Liver (tissue), 9 donors: ENCODE data around the gene ILDR1. TPM values are rescaled to one million over a fixed set of nuclear protein-coding genes. Genes with fewer than 3 reads are reported as not detected.

ENCODE experiments used
- DNase-seq: peaks from one replicate; pipeline ENCODE4 v3.0.0-alpha.2; 2017; ENCODE audit warnings: low spot score
- H3K27ac ChIP-seq, 2 donors: one replicate each; pipeline ENCODE4 v1.7.0; 2013; ENCODE audit warnings: inconsistent platforms in 2 of 2, low read length in 2 of 2, control low read depth in 1 of 2, low read depth in 1 of 2, mild to moderate bottlenecking in 1 of 2
- H3K27me3 ChIP-seq, 4 donors: one replicate each; pipeline versions ENCODE4 v1.6.1 to v1.7.0; 2013; ENCODE audit warnings: low read length in 3 of 4, inconsistent platforms in 1 of 4, mild to moderate bottlenecking in 1 of 4, moderate library complexity in 1 of 4; ENCODE audit not compliant: control insufficient read depth in 4 of 4, insufficient read depth in 4 of 4
- H3K36me3 ChIP-seq, 4 donors: one replicate each; pipeline versions ENCODE4 v1.6.1 to v1.7.0; 2013; ENCODE audit warnings: low read length in 3 of 4, mild to moderate bottlenecking in 3 of 4, low read depth in 1 of 4, moderate library complexity in 1 of 4; ENCODE audit not compliant: control insufficient read depth in 4 of 4, insufficient read depth in 3 of 4
- H3K4me1 ChIP-seq, 4 donors: one replicate each; pipeline versions ENCODE4 v1.6.1 to v1.7.0; 2013; ENCODE audit warnings: low read length in 3 of 4, mild to moderate bottlenecking in 3 of 4, moderate library complexity in 1 of 4; ENCODE audit not compliant: control insufficient read depth in 4 of 4, insufficient read depth in 4 of 4
- H3K4me3 ChIP-seq, 3 donors: one replicate each; pipeline versions ENCODE4 v1.6.1 to v1.7.0; 2013; ENCODE audit warnings: low read length in 3 of 3, control low read depth in 1 of 3, low read depth in 1 of 3, mild to moderate bottlenecking in 1 of 3
- H3K9ac ChIP-seq, 2 donors: one replicate each; pipeline ENCODE4 v1.7.0; 2013; ENCODE audit warnings: low read length in 2 of 2, mild to moderate bottlenecking in 2 of 2, moderate library complexity in 2 of 2, control low read depth in 1 of 2, low read depth in 1 of 2
- H3K9me3 ChIP-seq, 4 donors: one replicate each; pipeline versions ENCODE4 v1.6.1 to v1.7.0; 2013; ENCODE audit warnings: low read length in 3 of 4; ENCODE audit not compliant: control insufficient read depth in 4 of 4
- ATF3 ChIP-seq: IDR thresholded peaks from 2 replicates; pipeline ENCODE4 v1.6.1; 2016; ENCODE audit warnings: antibody characterized with exemption
- CTCF ChIP-seq: fragments of 150-350 bp; IDR thresholded peaks from 2 replicates; pipeline ENCODE4 v1.5.1; 2017; ENCODE audit warnings: improper control_type of control experiment, low read depth, low read length; ENCODE audit not compliant: missing input control
- EGR1 ChIP-seq, 2 donors: IDR thresholded peaks; 2 replicates each; pipeline ENCODE4 v1.6.1; 2016 to 2018; ENCODE audit warnings: antibody characterized with exemption in 2 of 2, low read depth in 2 of 2
- FOXA1 ChIP-seq: IDR thresholded peaks from 2 replicates; pipeline ENCODE4 v1.6.1; 2016; ENCODE audit warnings: antibody characterized with exemption
- FOXA2 ChIP-seq: IDR thresholded peaks from 2 replicates; pipeline ENCODE4 v1.6.1; 2016; ENCODE audit warnings: antibody characterized with exemption
- GABPA ChIP-seq, 2 donors: IDR thresholded peaks in 1 of 2; conservative IDR thresholded peaks in 1 of 2; 2 replicates each; pipeline ENCODE4 v1.6.1; 2016; ENCODE audit warnings: antibody characterized with exemption in 2 of 2, mild to moderate bottlenecking in 1 of 2, moderate library complexity in 1 of 2
- HNF4A ChIP-seq, 2 donors: conservative IDR thresholded peaks; 2 replicates each; pipeline ENCODE4 v1.6.1; 2016; ENCODE audit warnings: antibody characterized with exemption in 2 of 2, mild to moderate bottlenecking in 2 of 2
- HNF4G ChIP-seq: IDR thresholded peaks from 2 replicates; pipeline ENCODE4 v1.6.1; 2016; ENCODE audit warnings: antibody characterized with exemption
- JUND ChIP-seq, 2 donors: IDR thresholded peaks; 2 replicates each; pipeline ENCODE4 v1.6.1; 2016; ENCODE audit warnings: antibody characterized with exemption in 2 of 2
- MAX ChIP-seq: IDR thresholded peaks from 2 replicates; pipeline ENCODE4 v1.6.1; 2016; ENCODE audit warnings: antibody characterized with exemption
- NR2F2 ChIP-seq: IDR thresholded peaks from 2 replicates; pipeline ENCODE4 v1.6.1; 2016; ENCODE audit warnings: antibody characterized with exemption
- RAD21 ChIP-seq, 2 donors: IDR thresholded peaks; 2 replicates each; pipeline ENCODE4 v1.6.1; 2016; ENCODE audit warnings: antibody characterized with exemption in 2 of 2, mild to moderate bottlenecking in 2 of 2
- REST ChIP-seq: IDR thresholded peaks from 2 replicates; pipeline ENCODE4 v1.6.1; 2016; ENCODE audit warnings: antibody characterized with exemption, mild to moderate bottlenecking
- RXRA ChIP-seq, 2 donors: IDR thresholded peaks; 2 replicates each; pipeline ENCODE4 v1.6.1; 2017 to 2018; ENCODE audit warnings: antibody characterized with exemption in 2 of 2, mild to moderate bottlenecking in 1 of 2
- SP1 ChIP-seq: IDR thresholded peaks from 2 replicates; pipeline ENCODE4 v1.6.1; 2018; ENCODE audit warnings: antibody characterized with exemption, mild to moderate bottlenecking
- TAF1 ChIP-seq: conservative IDR thresholded peaks from 2 replicates; pipeline ENCODE4 v1.6.1; 2016; ENCODE audit warnings: antibody characterized with exemption, mild to moderate bottlenecking
- YY1 ChIP-seq: IDR thresholded peaks from 2 replicates; pipeline ENCODE4 v1.6.1; 2016; ENCODE audit warnings: antibody characterized with exemption, mild to moderate bottlenecking
- ZBTB33 ChIP-seq: IDR thresholded peaks from 2 replicates; pipeline ENCODE4 v1.6.1; 2016; ENCODE audit warnings: antibody characterized with exemption
- whole genome bisulfite sequencing: extraction: QIAGEN DNeasy Blood & Tissue Kit; methylation state at CpG from one replicate; pipeline ENCODE4 v1.1.7; 2013; 5-methylcytosine and 5-hydroxymethylcytosine counted together
- polyA plus RNA-seq, 2 donors: library from polyadenylated mRNA; stranded (reverse) in 1 of 2; unstranded in 1 of 2; fragments of 200-250 nt in 1 of 2; fragments of >200 nt in 1 of 2; fragmentation: Nextera tagmentation in 1 of 2; extraction: Ambion mirVana in 1 of 2; gene quantifications; one replicate each; pipeline versions ENCODE4 v1.2.1 to v1.2.3, GENCODE V29; 2013 to 2015
- total RNA-seq, 2 donors: library from RNA; depleted of rRNA; stranded (reverse); fragments of >200 nt; gene quantifications; one replicate each; pipeline ENCODE4 v1.2.3, GENCODE V29; 2014
- donor health status: healthy.
- donor health status: healthy.
- donor health status: healthy.
- donor health status: healthy.
- donor health status: healthy.

ILDR1 gene
- total and polyA plus RNA-seq, 4 donors, result 0.07 to 1.7 (median 0.19) TPM

- DNase-seq, result no peak
- no peaks in the 10 kb centered on the region for H3K4me1 ChIP-seq
- H3K4me3 ChIP-seq, result no peak overlapping the region
- H3K9me3 ChIP-seq, result peaks cover 0 to 6% (median 0%) of the 10 kb centered on the region in 4 donors
- no peak overlapping the region for H3K9ac ChIP-seq
- H3K27me3 ChIP-seq, result no peaks in the 10 kb centered on the region
- WGBS, result 91% methylated on average over 2 of the region's 2 CpGs
- H3K36me3 ChIP-seq, result no peaks in the 10 kb centered on the region
- H3K27ac ChIP-seq, result no peak overlapping the region
- TF ChIP-seq ATF3, result no peak
- no peak for TF ChIP-seq RAD21 (IDR thresholded peaks at IDR 0.05)
- TF ChIP-seq SP1, result no peak
- TF ChIP-seq TAF1, result no peak
- no peak for TF ChIP-seq REST
- no peak for TF ChIP-seq RXRA (IDR thresholded peaks at IDR 0.05)
- TF ChIP-seq ZBTB33, result no peak
- no peak for TF ChIP-seq GABPA (IDR thresholded peaks at IDR 0.05 in 1 of 2, conservative IDR thresholded peaks at IDR 0.05 in 1 of 2)
- no peak for TF ChIP-seq JUND (IDR thresholded peaks at IDR 0.05)
- TF ChIP-seq YY1, result no peak
- TF ChIP-seq MAX, result no peak
- no peak for TF ChIP-seq CTCF
- TF ChIP-seq HNF4G, result no peak
- TF ChIP-seq FOXA1, result no peak
- no peak for TF ChIP-seq FOXA2
- TF ChIP-seq HNF4A (conservative IDR thresholded peaks at IDR 0.05), result no peak
- no peak for TF ChIP-seq NR2F2
- TF ChIP-seq EGR1 (IDR thresholded peaks at IDR 0.05; ENCODE audit: low read depth in 2 of 2), result no peak
Observed at GRCh38 chr3:121974601-121975111, 47.4 kb downstream of the ILDR1 start.
